OCI-LY3 (cell line): Measurements from ENCODE around the gene GFPT1.

Source experiments
- H2AFZ ChIP-seq: fragments of 200-600, 300-600 bp; shearing (Covaris generic); 2 replicates; pipeline ENCODE4 v1.6.0; 2014; ENCODE audit warnings: antibody characterized with exemption, low read depth, low read length
- H3K27ac ChIP-seq: fragments of 200-600, 300-600 bp; sonication (generic); 2 replicates; pipeline ENCODE4 v1.5.1; 2014; ENCODE audit warnings: mild to moderate bottlenecking, low read length, moderate library complexity, mixed read lengths
- H3K27me3 ChIP-seq: fragments of 200-600, 300-600 bp; sonication (generic); 2 replicates; pipeline ENCODE4 v1.6.1; 2014; ENCODE audit warnings: low read depth, low read length, mixed read lengths
- H3K36me3 ChIP-seq: fragments of 200-600, 300-600 bp; sonication (generic); replicated peaks from 2 replicates; pipeline ENCODE3; 2014; ENCODE audit warnings: low read depth, low read length, mixed read lengths
- H3K4me1 ChIP-seq: fragments of 300-600, 200-600 bp; sonication (generic); 2 replicates; pipeline ENCODE4 v1.6.1; 2014; ENCODE audit warnings: low read length, mixed read lengths
- H3K4me2 ChIP-seq: fragments of 200-600, 300-600 bp; sonication (generic); 2 replicates; pipeline ENCODE4 v1.6.1; 2014; ENCODE audit warnings: low read length, mixed read lengths
- H3K4me3 ChIP-seq: fragments of 300-600, 200-600 bp; sonication (generic); 2 replicates; pipeline ENCODE4 v1.5.1; 2014; ENCODE audit warnings: antibody characterized with exemption, mild to moderate bottlenecking, low read length, moderate library complexity
- H3K79me2 ChIP-seq: fragments of 300-600, 200-600 bp; shearing (Covaris generic); 2 replicates; pipeline ENCODE4 v1.6.1; 2014; ENCODE audit warnings: mild to moderate bottlenecking, low read length, mixed read lengths
- H3K9ac ChIP-seq: fragments of 300-600, 200-600 bp; shearing (Covaris generic); 2 replicates; pipeline ENCODE4 v1.6.0; 2014; ENCODE audit warnings: mild to moderate bottlenecking, low read length, moderate library complexity
- H3K9me3 ChIP-seq: fragments of 200-600, 300-600 bp; shearing (Covaris generic); 2 replicates; pipeline ENCODE4 v1.6.1; 2014; ENCODE audit warnings: low read length, mixed read lengths; ENCODE audit not compliant: insufficient read depth
- H4K20me1 ChIP-seq: fragments of 200-600, 300-600 bp; sonication (generic); 2 replicates; pipeline ENCODE4 v1.6.1; 2016; ENCODE audit warnings: low read length, mixed read lengths; ENCODE audit not compliant: insufficient read depth
- CTCF ChIP-seq: fragments of 200-600, 300-600 bp; sonication (generic); IDR thresholded peaks from 2 replicates; pipeline ENCODE4 v1.5.1; 2014; ENCODE audit warnings: antibody characterized with exemption, low read length, low read depth
- EZH2phosphoT487 ChIP-seq: fragments of 200-600 bp; shearing (Covaris generic); IDR thresholded peaks from 2 replicates; pipeline ENCODE4 v1.6.1; 2018; ENCODE audit warnings: antibody characterized with exemption, mixed run types, low read depth

GFPT1 gene

GRCh38 chr2:69344305-69344704 is 42.7 kb downstream of the GFPT1 start:
- TF ChIP-seq CTCF (no peak), EZH2phosphoT487 (no peak)
- no peak overlapping the region for H3K4me2 ChIP-seq
- peaks cover 5% of the 10 kb centered on the region; the same call in 1 of the 2 replicates for H3K4me1 ChIP-seq
- no peaks in the 10 kb centered on the region for H3K79me2 ChIP-seq
- no peak overlapping the region for H3K4me3 ChIP-seq
- no peak overlapping the region for H2AFZ ChIP-seq
- no peaks in the 10 kb centered on the region for H3K9me3 ChIP-seq
- peaks cover 40% of the 10 kb centered on the region for H3K36me3 ChIP-seq
- H3K27ac ChIP-seq, result no peak overlapping the region
- no peak overlapping the region for H3K9ac ChIP-seq
- H3K27me3 ChIP-seq, result no peaks in the 10 kb centered on the region
- no peaks in the 10 kb centered on the region for H4K20me1 ChIP-seq

GRCh38 chr2:69340101-69340775 is 46.8 kb downstream of the GFPT1 start:
- H3K27me3 ChIP-seq, result no peaks in the 10 kb centered on the region
- no peak overlapping the region for H2AFZ ChIP-seq
- H3K9ac ChIP-seq, result no peak overlapping the region
- H3K4me3 ChIP-seq, result no peak overlapping the region
- H3K9me3 ChIP-seq, result no peaks in the 10 kb centered on the region
- no peaks in the 10 kb centered on the region for H3K4me1 ChIP-seq
- no peaks in the 10 kb centered on the region for H3K79me2 ChIP-seq
- H3K27ac ChIP-seq, result no peak overlapping the region
- no peak for TF ChIP-seq EZH2phosphoT487
- no peak for TF ChIP-seq CTCF
- no peak overlapping the region for H3K4me2 ChIP-seq
- H3K36me3 ChIP-seq, result peaks cover 25% of the 10 kb centered on the region
- no peaks in the 10 kb centered on the region for H4K20me1 ChIP-seq

- H3K79me2 ChIP-seq, result no peaks in the 10 kb centered on the region
- H4K20me1 ChIP-seq, result no peaks in the 10 kb centered on the region
- no peak overlapping the region for H3K4me2 ChIP-seq
- no peak overlapping the region for H3K4me3 ChIP-seq
- no peak overlapping the region for H2AFZ ChIP-seq
- H3K27ac ChIP-seq, result no peak overlapping the region
- no peaks in the 10 kb centered on the region for H3K27me3 ChIP-seq
- peaks cover 20% of the 10 kb centered on the region for H3K36me3 ChIP-seq
- H3K9me3 ChIP-seq, result no peaks in the 10 kb centered on the region
- no peak overlapping the region for H3K9ac ChIP-seq
- H3K4me1 ChIP-seq, result no peaks in the 10 kb centered on the region
- no peak for TF ChIP-seq EZH2phosphoT487
Measured at GRCh38 chr2:69335311-69335710, 51.7 kb downstream of the GFPT1 start.

GRCh38 chr2:69333352-69333751 is 53.7 kb downstream of the GFPT1 start:
- Histone ChIP-seq H3K79me2 (no peaks in the 10 kb centered on the region), H3K9ac (no peak overlapping the region), H3K27me3 (no peaks in the 10 kb centered on the region), H3K4me2 (no peak overlapping the region), H3K4me1 (no peaks in the 10 kb centered on the region), H4K20me1 (no peaks in the 10 kb centered on the region), H2AFZ (no peak overlapping the region), H3K27ac (no peak overlapping the region), H3K9me3 (no peaks in the 10 kb centered on the region), H3K36me3 (peaks cover 26% of the 10 kb centered on the region), H3K4me3 (no peak overlapping the region)
- no peak for TF ChIP-seq EZH2phosphoT487
- TF ChIP-seq CTCF, result no peak
